ENCODE results near the gene NEK1.

DNA sequence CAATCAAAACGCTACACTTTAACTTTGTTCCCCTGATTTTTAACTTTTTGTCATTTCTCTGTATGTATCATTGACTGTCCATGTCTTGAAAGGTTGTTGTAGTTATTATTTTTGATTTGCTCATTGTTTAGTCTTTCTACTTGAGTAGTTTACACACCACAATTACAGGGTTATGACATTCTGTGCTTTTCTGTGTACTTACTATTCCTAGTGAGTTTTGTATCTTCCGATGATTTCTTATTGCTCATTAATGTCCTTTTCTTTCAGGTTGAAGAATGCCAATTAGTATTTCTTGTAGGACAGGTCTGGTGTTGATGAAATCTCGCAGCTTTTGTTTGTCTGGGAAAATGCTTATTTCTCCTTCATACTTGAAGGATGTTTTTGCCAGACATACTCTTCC is 252.4 kb downstream of the NEK1 start:
- TF ChIP-seq POLR2AphosphoS5 (IDR thresholded peaks at IDR 0.05; ENCODE audit: insufficient read depth, low read depth, low read length) (no peak), JUN (IDR thresholded peaks at IDR 0.05; ENCODE audit: borderline replicate concordance, insufficient read depth, insufficient read length, low read depth) (no peak), MYC (IDR thresholded peaks at IDR 0.05; ENCODE audit: low read depth, low read length) (no peak), EZH2 (IDR thresholded peaks at IDR 0.05; ENCODE audit: borderline replicate concordance, low read depth, low read length, severe bottlenecking) (no peak), POLR2A (IDR thresholded peaks at IDR 0.05; ENCODE audit: low read depth, low read length) (no peak), FOS (IDR thresholded peaks at IDR 0.05; ENCODE audit: borderline replicate concordance, insufficient read depth, low read length) (no peak)
- TF ChIP-seq, protein P1, sequence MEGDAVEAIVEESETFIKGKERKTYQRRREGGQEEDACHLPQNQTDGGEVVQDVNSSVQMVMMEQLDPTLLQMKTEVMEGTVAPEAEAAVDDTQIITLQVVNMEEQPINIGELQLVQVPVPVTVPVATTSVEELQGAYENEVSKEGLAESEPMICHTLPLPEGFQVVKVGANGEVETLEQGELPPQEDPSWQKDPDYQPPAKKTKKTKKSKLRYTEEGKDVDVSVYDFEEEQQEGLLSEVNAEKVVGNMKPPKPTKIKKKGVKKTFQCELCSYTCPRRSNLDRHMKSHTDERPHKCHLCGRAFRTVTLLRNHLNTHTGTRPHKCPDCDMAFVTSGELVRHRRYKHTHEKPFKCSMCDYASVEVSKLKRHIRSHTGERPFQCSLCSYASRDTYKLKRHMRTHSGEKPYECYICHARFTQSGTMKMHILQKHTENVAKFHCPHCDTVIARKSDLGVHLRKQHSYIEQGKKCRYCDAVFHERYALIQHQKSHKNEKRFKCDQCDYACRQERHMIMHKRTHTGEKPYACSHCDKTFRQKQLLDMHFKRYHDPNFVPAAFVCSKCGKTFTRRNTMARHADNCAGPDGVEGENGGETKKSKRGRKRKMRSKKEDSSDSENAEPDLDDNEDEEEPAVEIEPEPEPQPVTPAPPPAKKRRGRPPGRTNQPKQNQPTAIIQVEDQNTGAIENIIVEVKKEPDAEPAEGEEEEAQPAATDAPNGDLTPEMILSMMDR (IDR thresholded peaks at IDR 0.05; ENCODE audit: extremely low read depth in 1 of 2, insufficient read depth in 1 of 2, low read depth in 1 of 2, low read length in 2 of 2), result no peak
- TF ChIP-seq, protein P2, sequence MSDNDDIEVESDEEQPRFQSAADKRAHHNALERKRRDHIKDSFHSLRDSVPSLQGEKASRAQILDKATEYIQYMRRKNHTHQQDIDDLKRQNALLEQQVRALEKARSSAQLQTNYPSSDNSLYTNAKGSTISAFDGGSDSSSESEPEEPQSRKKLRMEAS (IDR thresholded peaks at IDR 0.05; ENCODE audit: insufficient read depth, insufficient read length), result no peak

Measured in endothelial cell of umbilical vein (primary cell).